Brain microvascular endothelial cell (primary cell): ENCODE data around the gene NME9.

Experiments used
- DNase-seq: peaks from one replicate; pipeline ENCODE4 v3.0.0-alpha.2; 2020
- H3K27ac ChIP-seq: fragments of 250-450 bp; sonication (Bioruptor Pico); 2 replicates; pipeline ENCODE4 v1.5.1; 2020; ENCODE audit warnings: mild to moderate bottlenecking, moderate library complexity
- H3K27me3 ChIP-seq: fragments of 250-450 bp; sonication (Bioruptor Pico); replicated peaks from 2 replicates; pipeline ENCODE4 v1.5.1; 2020; ENCODE audit warnings: mild to moderate bottlenecking
- H3K36me3 ChIP-seq: fragments of 250-450 bp; sonication (Bioruptor Pico); replicated peaks from 2 replicates; pipeline ENCODE4 v1.5.1; 2020; ENCODE audit warnings: mild to moderate bottlenecking
- H3K4me3 ChIP-seq: 2 replicates; pipeline ENCODE4 v1.5.1; 2011; ENCODE audit warnings: low read depth, mild to moderate bottlenecking, control low read depth, low read length, moderate library complexity
- CTCF ChIP-seq: IDR thresholded peaks from 2 replicates; pipeline ENCODE4 v1.5.1; 2011; ENCODE audit warnings: low read depth, mild to moderate bottlenecking, moderate library complexity, low read length, control low read depth, inconsistent platforms; ENCODE audit errors: missing control alignments
- in situ Hi-C: cut with HindIII; loops from 2 replicates; pipeline ENCODE4 v1.10.0; 2017; ENCODE audit warnings: low sequenced_read_pairs, low pct_ligation_motif_present

The NME9 gene

GRCh38 chr3:138310494-138310893 lies 19.2 kb downstream of the NME9 start:
- Histone ChIP-seq H3K27ac (no peak overlapping the region), H3K4me3 (no peak overlapping the region), H3K36me3 (no peaks in the 10 kb centered on the region), H3K27me3 (no peaks in the 10 kb centered on the region)
- in situ Hi-C loops: no loop called here
- no peak for DNase-seq
- no peak for TF ChIP-seq CTCF

GRCh38 chr3:138308783-138309182 lies 20.9 kb downstream of the NME9 start:
- Histone ChIP-seq H3K27me3 (no peaks in the 10 kb centered on the region), H3K4me3 (no peak overlapping the region), H3K36me3 (no peaks in the 10 kb centered on the region), H3K27ac (no peak overlapping the region)
- in situ Hi-C loops: no loop called here
- TF ChIP-seq CTCF: no peak
- no peak for DNase-seq

GRCh38 chr3:138307899-138308298 lies 21.8 kb downstream of the NME9 start:
- no peaks in the 10 kb centered on the region for H3K36me3 ChIP-seq
- no peak for DNase-seq
- no peak overlapping the region for H3K27ac ChIP-seq
- H3K27me3 ChIP-seq: no peaks in the 10 kb centered on the region
- no peak overlapping the region for H3K4me3 ChIP-seq
- in situ Hi-C loops: no loop called here
- TF ChIP-seq CTCF: no peak

GRCh38 chr3:138303474-138303873 lies 26.2 kb downstream of the NME9 start:
- H3K27me3 ChIP-seq: no peaks in the 10 kb centered on the region
- in situ Hi-C loops: no loop called here
- peaks cover 5% of the 10 kb centered on the region for H3K36me3 ChIP-seq
- TF ChIP-seq CTCF: no peak
- H3K27ac ChIP-seq: no peak overlapping the region
- H3K4me3 ChIP-seq: no peak overlapping the region
- no peak for DNase-seq

GRCh38 chr3:138300647-138301046 lies 29.0 kb downstream of the NME9 start:
- Histone ChIP-seq H3K27ac (no peak overlapping the region), H3K27me3 (no peaks in the 10 kb centered on the region), H3K36me3 (peaks cover 14% of the 10 kb centered on the region), H3K4me3 (no peak overlapping the region)
- in situ Hi-C loops: no loop called here
- no peak for DNase-seq
- TF ChIP-seq CTCF: no peak

GRCh38 chr3:138297876-138298275 lies 31.8 kb downstream of the NME9 start:
- TF ChIP-seq CTCF: no peak
- no peak overlapping the region for H3K27ac ChIP-seq
- no peak overlapping the region for H3K4me3 ChIP-seq
- H3K36me3 ChIP-seq: peaks cover 17% of the 10 kb centered on the region
- no peak for DNase-seq
- in situ Hi-C loops: no loop called here
- H3K27me3 ChIP-seq: no peaks in the 10 kb centered on the region
